Upper lobe of right lung (tissue), 1 donor: Measurements from ENCODE around the gene SNX15. TPM values are rescaled to one million over a fixed set of nuclear protein-coding genes. Genes with fewer than 3 reads are reported as not detected.
"Not testable (repeated sequence)": the region's sequence is repeated elsewhere in the genome, so short reads cannot be mapped to it uniquely, and the experiment has no call there.

Experiments used
- ATAC-seq: fragments of 200-7000 bp; cut with Tn5 transposase; one replicate; pipeline ENCODE4 v1.9.1; 2020; ENCODE audit warnings: mild to moderate bottlenecking, moderate library complexity
- DNase-seq: peaks from one replicate; pipeline ENCODE4 v3.0.0-alpha.2; 2020
- H3K27ac ChIP-seq: fragments of 200-600 bp; one replicate; pipeline ENCODE4 v1.8.0; 2022
- H3K27me3 ChIP-seq: fragments of 200-600 bp; one replicate; pipeline ENCODE4 v1.8.0; 2022; ENCODE audit warnings: mild to moderate bottlenecking
- H3K36me3 ChIP-seq: fragments of 200-600 bp; one replicate; pipeline ENCODE4 v1.8.0; 2022
- H3K4me1 ChIP-seq: fragments of 200-600 bp; one replicate; pipeline ENCODE4 v1.8.0; 2022
- H3K4me3 ChIP-seq: fragments of 200-600 bp; one replicate; pipeline ENCODE4 v1.8.0; 2022; ENCODE audit warnings: mild to moderate bottlenecking
- H3K9me3 ChIP-seq: fragments of 200-600 bp; one replicate; pipeline ENCODE4 v1.8.0; 2022
- intact Hi-C: fragments of 100-400 bp; cut with DNase I; formaldehyde crosslinking; loops from one replicate; pipeline ENCODE4 v1.11.0; 2022
- total RNA-seq: library from RNA; stranded (reverse); fragmentation: NEBNext Ultra II Directional; extraction: Animal tissue kit (Norgen Biotek cat#: 25700); gene quantifications from one replicate; pipeline ENCODE4 v1.2.1, GENCODE V29; 2021
- TF ChIP-seq, protein P1 (sequence below): fragments of 200-600 bp; IDR thresholded peaks from one replicate; pipeline ENCODE4 v1.8.0; 2022; ENCODE audit warnings: antibody characterized with exemption
- donor health status: DM: no; HTN: yes; CAD: no; lungs with severe emphysema.

SNX15 gene
- total RNA-seq, 1 donor from 2014 or later: 27.1 TPM

DNA sequence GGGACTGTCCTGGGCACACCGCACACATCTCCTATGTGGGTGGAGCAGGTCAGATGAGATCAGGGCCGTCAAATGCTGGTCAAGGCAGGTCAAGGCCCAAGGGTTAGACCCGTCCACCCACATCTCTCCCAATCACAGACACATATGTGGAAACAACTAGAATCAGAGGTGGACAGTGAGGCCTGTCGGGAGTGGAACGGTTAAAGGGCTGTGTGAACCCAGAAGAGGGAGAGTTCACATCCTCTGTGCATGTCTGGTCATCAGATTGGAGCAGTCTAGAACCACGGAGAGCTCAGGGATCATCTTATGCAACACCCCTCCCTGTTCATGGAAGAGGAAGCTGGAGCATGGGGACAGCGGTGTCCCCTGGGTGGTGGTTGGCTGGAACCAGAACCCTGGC, 7.4 kb upstream of the SNX15 start:
- intact Hi-C loops: no loop called here

GRCh38 chr11:65021003-65021402, 6.2 kb upstream of the SNX15 start:
- intact Hi-C loops: no loop called here
- Histone ChIP-seq H3K4me3 (no peak overlapping the region), H3K27me3 (no peaks in the 10 kb centered on the region), H3K36me3 (peaks cover 19% of the 10 kb centered on the region), H3K9me3 (no peaks in the 10 kb centered on the region), H3K27ac (no peak overlapping the region), H3K4me1 (no peaks in the 10 kb centered on the region)
- ATAC-seq (no peak), DNase-seq (no peak)
- TF ChIP-seq, protein P1, sequence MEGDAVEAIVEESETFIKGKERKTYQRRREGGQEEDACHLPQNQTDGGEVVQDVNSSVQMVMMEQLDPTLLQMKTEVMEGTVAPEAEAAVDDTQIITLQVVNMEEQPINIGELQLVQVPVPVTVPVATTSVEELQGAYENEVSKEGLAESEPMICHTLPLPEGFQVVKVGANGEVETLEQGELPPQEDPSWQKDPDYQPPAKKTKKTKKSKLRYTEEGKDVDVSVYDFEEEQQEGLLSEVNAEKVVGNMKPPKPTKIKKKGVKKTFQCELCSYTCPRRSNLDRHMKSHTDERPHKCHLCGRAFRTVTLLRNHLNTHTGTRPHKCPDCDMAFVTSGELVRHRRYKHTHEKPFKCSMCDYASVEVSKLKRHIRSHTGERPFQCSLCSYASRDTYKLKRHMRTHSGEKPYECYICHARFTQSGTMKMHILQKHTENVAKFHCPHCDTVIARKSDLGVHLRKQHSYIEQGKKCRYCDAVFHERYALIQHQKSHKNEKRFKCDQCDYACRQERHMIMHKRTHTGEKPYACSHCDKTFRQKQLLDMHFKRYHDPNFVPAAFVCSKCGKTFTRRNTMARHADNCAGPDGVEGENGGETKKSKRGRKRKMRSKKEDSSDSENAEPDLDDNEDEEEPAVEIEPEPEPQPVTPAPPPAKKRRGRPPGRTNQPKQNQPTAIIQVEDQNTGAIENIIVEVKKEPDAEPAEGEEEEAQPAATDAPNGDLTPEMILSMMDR: no peak

More for the DNA sequence above, 7.4 kb upstream of the SNX15 start:
- Histone ChIP-seq H3K4me1 (peaks cover 9% of the 10 kb centered on the region), H3K9me3 (no peaks in the 10 kb centered on the region), H3K27me3 (no peaks in the 10 kb centered on the region), H3K4me3 (no peak overlapping the region), H3K27ac (no peak overlapping the region), H3K36me3 (peaks cover 19% of the 10 kb centered on the region)
- ATAC-seq (peak; percentile 38), DNase-seq (no peak)
- TF ChIP-seq, protein P1: no peak

- no peak overlapping the region for H3K4me3 ChIP-seq
- DNase-seq (no peak), ATAC-seq (no peak)
- no peak overlapping the region for H3K27ac ChIP-seq
- H3K27me3 ChIP-seq: no peaks in the 10 kb centered on the region
- intact Hi-C loops: no loop called here
- H3K36me3 ChIP-seq: peaks cover 19% of the 10 kb centered on the region
- H3K9me3 ChIP-seq: no peaks in the 10 kb centered on the region
- no peaks in the 10 kb centered on the region for H3K4me1 ChIP-seq
- TF ChIP-seq, protein P1: no peak
Measured at GRCh38 chr11:65021509-65021908, 5.7 kb upstream of the SNX15 start.

DNA sequence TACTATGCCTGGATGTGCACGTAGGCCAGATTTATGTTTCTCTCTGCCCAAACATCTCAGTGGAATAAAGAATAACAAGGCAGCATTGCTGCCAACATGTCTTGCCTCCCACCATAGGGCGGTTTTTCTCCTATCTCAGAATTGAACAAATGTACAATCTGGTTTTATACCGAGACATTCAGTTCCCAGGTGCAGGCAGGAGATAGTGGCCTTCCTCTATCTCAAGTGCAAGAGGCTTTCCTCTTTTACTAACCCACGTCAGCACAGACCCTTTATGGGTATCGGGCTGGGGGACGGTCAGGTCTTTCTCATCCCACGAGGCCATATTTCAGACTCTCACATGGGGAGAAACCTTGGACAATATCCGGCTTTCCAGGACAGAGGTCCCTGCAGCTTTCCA, 3.7 kb upstream of the SNX15 start:
- H3K4me3 ChIP-seq, H3K27me3 ChIP-seq, H3K9me3 ChIP-seq, H3K27ac ChIP-seq, DNase-seq, intact Hi-C loops, ATAC-seq: not testable (repeated sequence)
- Histone ChIP-seq H3K4me1 (peaks cover 11% of the 10 kb centered on the region), H3K36me3 (peaks cover 12% of the 10 kb centered on the region)

DNA sequence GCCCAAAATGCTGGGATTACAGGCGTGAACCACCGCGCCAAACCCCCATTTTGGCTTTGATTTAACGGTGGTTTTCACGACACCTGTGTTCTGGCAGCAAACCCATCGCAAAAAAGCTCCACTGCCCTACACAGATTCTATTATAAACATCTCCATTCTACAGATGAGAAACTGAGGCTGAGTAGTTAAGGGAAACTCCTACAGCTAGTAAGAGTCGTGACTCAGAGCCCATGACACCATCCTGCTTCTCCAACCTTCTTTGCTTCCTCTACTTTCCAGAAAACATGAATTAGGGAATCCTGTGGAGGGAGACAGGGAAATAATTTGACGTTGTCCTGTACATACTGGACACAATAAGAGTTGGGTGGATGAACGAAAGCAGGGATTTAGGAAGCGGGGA, 429 bp upstream of the SNX15 start:
- peaks cover 18% of the 10 kb centered on the region for H3K4me1 ChIP-seq
- DNase-seq (no peak), ATAC-seq (no peak)
- peaks cover under 1% of the 10 kb centered on the region for H3K36me3 ChIP-seq
- no peaks in the 10 kb centered on the region for H3K9me3 ChIP-seq
- peak overlapping the region; percentile 73 for H3K4me3 ChIP-seq
- no peaks in the 10 kb centered on the region for H3K27me3 ChIP-seq
- intact Hi-C loops: no loop called here
- TF ChIP-seq, protein P1: no peak
- H3K27ac ChIP-seq: peak overlapping the region; percentile 92

DNA sequence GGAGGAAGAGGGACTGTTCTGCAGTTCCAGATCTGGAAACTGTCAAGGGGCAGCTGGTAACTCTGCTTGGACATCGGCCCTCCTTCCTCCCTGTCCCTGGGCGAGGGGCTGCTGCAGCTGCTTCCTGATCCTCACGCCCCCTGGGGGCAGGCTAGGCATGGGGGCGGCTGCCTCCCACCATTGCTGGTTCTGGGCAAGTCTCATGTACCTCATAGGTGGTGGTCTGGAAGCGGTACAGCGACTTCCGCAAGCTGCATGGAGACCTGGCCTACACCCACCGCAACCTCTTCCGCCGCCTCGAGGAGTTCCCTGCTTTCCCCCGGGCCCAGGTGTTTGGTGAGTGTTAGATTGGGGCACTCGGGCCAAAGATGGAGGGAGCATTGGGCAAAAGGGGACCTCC, 5.0 kb downstream of the SNX15 start:
- no peak for ATAC-seq
- Histone ChIP-seq H3K36me3 (peaks cover 50% of the 10 kb centered on the region), H3K27me3 (no peaks in the 10 kb centered on the region), H3K9me3 (no peaks in the 10 kb centered on the region), H3K4me1 (peaks cover 15% of the 10 kb centered on the region), H3K27ac (no peak overlapping the region), H3K4me3 (no peak overlapping the region)
- DNase-seq: no peak
- TF ChIP-seq, protein P1: no peak
- intact Hi-C loops: no loop called here
